ENCODE measurements around the gene ATP4B. TPM values are rescaled to one million over a fixed set of nuclear protein-coding genes. Genes with fewer than 3 reads are reported as not detected.

The ATP4B gene
- total RNA-seq, 1 donor from 2014 or later, result not detected

DNA sequence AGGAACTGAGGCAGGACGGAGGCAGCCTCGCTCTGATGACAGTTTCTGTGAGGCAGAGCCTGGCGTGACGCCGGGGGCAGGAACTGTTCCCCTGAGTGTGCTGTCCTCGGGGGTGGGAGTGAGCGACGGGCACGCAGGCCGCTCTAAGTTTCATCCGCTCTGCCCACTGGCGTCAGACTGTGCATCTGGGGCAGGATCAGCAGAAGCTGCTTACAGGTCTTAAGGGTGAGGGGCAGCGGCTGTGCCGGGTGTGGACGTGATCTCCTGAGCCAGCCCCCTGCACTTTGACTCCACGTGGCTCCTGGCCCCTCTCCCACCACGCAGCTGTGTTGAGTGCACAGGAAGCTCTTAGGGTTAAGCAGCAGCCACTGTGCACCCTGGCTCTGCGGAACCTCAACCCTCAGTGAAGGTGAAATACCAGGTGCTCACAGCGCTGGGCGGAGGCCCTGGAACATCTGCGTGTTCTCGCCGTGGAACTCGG lies 10.5 kb upstream of the ATP4B start:
- H2AFZ ChIP-seq (replicated peaks), result no peak overlapping the region

GRCh38 chr13:113667771-113668490 lies 9.9 kb upstream of the ATP4B start:
- Histone ChIP-seq H3K4me3 (no peak overlapping the region), H3K4me1 (no peaks in the 10 kb centered on the region), H2AFZ (replicated peaks) (no peak overlapping the region), H3K9me3 (ENCODE audit: low read depth) (no peaks in the 10 kb centered on the region), H3K4me2 (no peak overlapping the region), H3K9ac (no peak overlapping the region), H3K79me2 (ENCODE audit: low read depth) (no peaks in the 10 kb centered on the region), H4K20me1 (ENCODE audit: low read depth) (no peaks in the 10 kb centered on the region), H3K27ac (no peak overlapping the region), H3K27me3 (no peaks in the 10 kb centered on the region), H3F3A (ENCODE audit: low read depth) (no peaks in the 10 kb centered on the region), H3K36me3 (no peaks in the 10 kb centered on the region)
- Mint-ChIP-seq H3K9me3 (no peaks in the 10 kb centered on the region), H3K36me3 (no peaks in the 10 kb centered on the region), H3K27me3 (ENCODE audit: insufficient read depth, low read depth) (peaks cover 11% of the 10 kb centered on the region), H3K27ac (no peak overlapping the region), H3K4me3 (no peak overlapping the region), H3K4me1 (peaks cover 8% of the 10 kb centered on the region)
- DNase-seq (ENCODE audit: low spot score), result no peak
- TF ChIP-seq, protein P1, sequence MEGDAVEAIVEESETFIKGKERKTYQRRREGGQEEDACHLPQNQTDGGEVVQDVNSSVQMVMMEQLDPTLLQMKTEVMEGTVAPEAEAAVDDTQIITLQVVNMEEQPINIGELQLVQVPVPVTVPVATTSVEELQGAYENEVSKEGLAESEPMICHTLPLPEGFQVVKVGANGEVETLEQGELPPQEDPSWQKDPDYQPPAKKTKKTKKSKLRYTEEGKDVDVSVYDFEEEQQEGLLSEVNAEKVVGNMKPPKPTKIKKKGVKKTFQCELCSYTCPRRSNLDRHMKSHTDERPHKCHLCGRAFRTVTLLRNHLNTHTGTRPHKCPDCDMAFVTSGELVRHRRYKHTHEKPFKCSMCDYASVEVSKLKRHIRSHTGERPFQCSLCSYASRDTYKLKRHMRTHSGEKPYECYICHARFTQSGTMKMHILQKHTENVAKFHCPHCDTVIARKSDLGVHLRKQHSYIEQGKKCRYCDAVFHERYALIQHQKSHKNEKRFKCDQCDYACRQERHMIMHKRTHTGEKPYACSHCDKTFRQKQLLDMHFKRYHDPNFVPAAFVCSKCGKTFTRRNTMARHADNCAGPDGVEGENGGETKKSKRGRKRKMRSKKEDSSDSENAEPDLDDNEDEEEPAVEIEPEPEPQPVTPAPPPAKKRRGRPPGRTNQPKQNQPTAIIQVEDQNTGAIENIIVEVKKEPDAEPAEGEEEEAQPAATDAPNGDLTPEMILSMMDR (IDR thresholded peaks at IDR 0.05), result no peak
- TF ChIP-seq EZH2phosphoT487 (IDR thresholded peaks at IDR 0.05) (no peak), EZH2 (IDR thresholded peaks at IDR 0.05) (no peak)

More for the DNA sequence above, 10.5 kb upstream of the ATP4B start:
- Histone ChIP-seq H3F3A (ENCODE audit: low read depth) (no peaks in the 10 kb centered on the region), H3K79me2 (ENCODE audit: low read depth) (no peaks in the 10 kb centered on the region), H3K27ac (no peak overlapping the region), H3K36me3 (no peaks in the 10 kb centered on the region), H4K20me1 (ENCODE audit: low read depth) (no peaks in the 10 kb centered on the region), H3K4me2 (no peak overlapping the region), H3K4me1 (no peaks in the 10 kb centered on the region), H3K9me3 (ENCODE audit: low read depth) (no peaks in the 10 kb centered on the region), H3K9ac (no peak overlapping the region), H3K4me3 (no peak overlapping the region), H3K27me3 (no peaks in the 10 kb centered on the region)
- H3K4me3 Mint-ChIP-seq, result no peak overlapping the region
- H3K27ac Mint-ChIP-seq, result no peak overlapping the region
- no peaks in the 10 kb centered on the region for H3K36me3 Mint-ChIP-seq
- peaks cover 11% of the 10 kb centered on the region for H3K27me3 Mint-ChIP-seq (ENCODE audit: insufficient read depth, low read depth)
- no peak for DNase-seq (ENCODE audit: low spot score)
- TF ChIP-seq EZH2 (IDR thresholded peaks at IDR 0.05), result no peak
- TF ChIP-seq, protein P1 (IDR thresholded peaks at IDR 0.05), result no peak
- no peak for TF ChIP-seq EZH2phosphoT487 (IDR thresholded peaks at IDR 0.05)
- peaks cover 8% of the 10 kb centered on the region for H3K4me1 Mint-ChIP-seq
- H3K9me3 Mint-ChIP-seq, result no peaks in the 10 kb centered on the region

- no peaks in the 10 kb centered on the region for H4K20me1 ChIP-seq (ENCODE audit: low read depth)
- peaks cover 8% of the 10 kb centered on the region for H3K27me3 Mint-ChIP-seq (ENCODE audit: insufficient read depth, low read depth)
- H2AFZ ChIP-seq (replicated peaks), result no peak within 1 kb of the TSS
- no peak within 1 kb of the TSS for H3K4me2 ChIP-seq
- no peaks in the 10 kb centered on the region for H3K27me3 ChIP-seq
- no peaks in the 10 kb centered on the region for H3K36me3 ChIP-seq
- H3K27ac Mint-ChIP-seq, result no peak within 1 kb of the TSS
- no peaks in the 10 kb centered on the region for H3K79me2 ChIP-seq (ENCODE audit: low read depth)
- H3K9me3 Mint-ChIP-seq, result peaks cover 2% of the 10 kb centered on the region
- peaks cover 8% of the 10 kb centered on the region for H3K4me1 Mint-ChIP-seq
- no peaks in the 10 kb centered on the region for H3K36me3 Mint-ChIP-seq
- H3K27ac ChIP-seq, result no peak within 1 kb of the TSS
- no peaks in the 10 kb centered on the region for H3K4me1 ChIP-seq
- no peak for TF ChIP-seq EZH2 (IDR thresholded peaks at IDR 0.05)
- TF ChIP-seq EZH2phosphoT487 (IDR thresholded peaks at IDR 0.05), result no peak
- TF ChIP-seq, protein P1 (IDR thresholded peaks at IDR 0.05), result no peak
- H3F3A ChIP-seq (ENCODE audit: low read depth), result no peaks in the 10 kb centered on the region
- H3K4me3 ChIP-seq, result no peak within 1 kb of the TSS
- H3K9ac ChIP-seq, result no peak within 1 kb of the TSS
- H3K9me3 ChIP-seq (ENCODE audit: low read depth), result no peaks in the 10 kb centered on the region
- no peak within 1 kb of the TSS for H3K4me3 Mint-ChIP-seq
- DNase-seq (ENCODE audit: low spot score), result peak; percentile 16
Measured at GRCh38 chr13:113666951-113667701, 9.1 kb upstream of the ATP4B start, which contains the start of gene GRK1. GRK1 (plus strand) TSS chr13:113667219; CDS start chr13:113667387, 168 bp downstream.
